ENCODE measurements around the gene CCNJ. TPM values are rescaled to one million over a fixed set of nuclear protein-coding genes. Genes with fewer than 3 reads are reported as not detected.

The CCNJ gene
- total RNA-seq, 6 experiments from 2014 or later, result 1.3 to 3.3 (median 2.3) TPM

DNA sequence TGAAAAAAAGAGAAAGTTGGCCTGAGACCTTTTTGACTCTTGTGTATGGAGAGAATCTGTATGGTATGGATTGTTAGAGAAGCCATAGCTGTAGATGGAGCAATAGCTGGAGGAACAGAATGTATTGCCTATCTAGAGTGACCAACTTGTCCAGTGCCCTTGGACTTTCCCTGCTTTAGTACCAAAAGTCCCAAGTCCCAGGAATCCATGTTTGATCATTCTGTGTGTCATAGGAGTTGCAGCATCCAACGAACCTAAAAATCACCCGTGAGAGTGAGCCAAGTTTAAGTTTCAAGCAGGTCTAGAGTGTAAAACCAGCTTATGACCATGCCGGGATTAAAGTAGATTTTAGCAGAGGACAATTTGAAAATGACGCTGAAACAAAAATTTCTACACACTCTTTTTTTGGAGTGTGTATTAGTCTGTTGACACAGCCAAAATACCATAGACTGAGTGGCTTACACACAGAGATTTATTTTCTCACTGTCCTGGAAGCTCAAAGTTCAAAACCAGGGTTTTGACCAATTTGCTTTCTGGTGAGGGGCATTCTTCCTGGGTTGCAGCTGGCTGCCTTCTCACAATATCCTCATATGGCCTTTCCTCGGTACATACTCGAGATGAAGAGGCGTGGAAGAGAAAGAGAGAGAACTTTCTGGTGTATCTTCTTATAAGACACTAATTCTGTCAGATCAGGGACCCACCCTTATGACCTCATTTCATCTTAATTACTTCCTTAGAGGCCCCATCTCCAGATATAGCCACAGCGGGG lies 49.8 kb downstream of the CCNJ start:
- ATAC-seq (no peak), DNase-seq (no peak)
- intact Hi-C loops (cut with DNase I), result no loop called here
- Histone ChIP-seq H3K27me3 (peaks cover 0 to 5% of the 10 kb centered on the region in 2 donors), H3K4me3 (no peak overlapping the region), H3K4me1 (no peaks in the 10 kb centered on the region), H3K9me3 (no peaks in the 10 kb centered on the region), H3K27ac (no peak overlapping the region), H3K36me3 (no peaks in the 10 kb centered on the region)
- no peak for TF ChIP-seq POLR2A (IDR thresholded peaks at IDR 0.05)
- TF ChIP-seq, protein P1, sequence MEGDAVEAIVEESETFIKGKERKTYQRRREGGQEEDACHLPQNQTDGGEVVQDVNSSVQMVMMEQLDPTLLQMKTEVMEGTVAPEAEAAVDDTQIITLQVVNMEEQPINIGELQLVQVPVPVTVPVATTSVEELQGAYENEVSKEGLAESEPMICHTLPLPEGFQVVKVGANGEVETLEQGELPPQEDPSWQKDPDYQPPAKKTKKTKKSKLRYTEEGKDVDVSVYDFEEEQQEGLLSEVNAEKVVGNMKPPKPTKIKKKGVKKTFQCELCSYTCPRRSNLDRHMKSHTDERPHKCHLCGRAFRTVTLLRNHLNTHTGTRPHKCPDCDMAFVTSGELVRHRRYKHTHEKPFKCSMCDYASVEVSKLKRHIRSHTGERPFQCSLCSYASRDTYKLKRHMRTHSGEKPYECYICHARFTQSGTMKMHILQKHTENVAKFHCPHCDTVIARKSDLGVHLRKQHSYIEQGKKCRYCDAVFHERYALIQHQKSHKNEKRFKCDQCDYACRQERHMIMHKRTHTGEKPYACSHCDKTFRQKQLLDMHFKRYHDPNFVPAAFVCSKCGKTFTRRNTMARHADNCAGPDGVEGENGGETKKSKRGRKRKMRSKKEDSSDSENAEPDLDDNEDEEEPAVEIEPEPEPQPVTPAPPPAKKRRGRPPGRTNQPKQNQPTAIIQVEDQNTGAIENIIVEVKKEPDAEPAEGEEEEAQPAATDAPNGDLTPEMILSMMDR (IDR thresholded peaks at IDR 0.05), result no peak
- WGBS (ENCODE audit: insufficient coverage, low coverage, low lambda C conversion rate, missing lambda C conversion rate), result 52% methylated on average over 5 of the region's 8 CpGs

DNA sequence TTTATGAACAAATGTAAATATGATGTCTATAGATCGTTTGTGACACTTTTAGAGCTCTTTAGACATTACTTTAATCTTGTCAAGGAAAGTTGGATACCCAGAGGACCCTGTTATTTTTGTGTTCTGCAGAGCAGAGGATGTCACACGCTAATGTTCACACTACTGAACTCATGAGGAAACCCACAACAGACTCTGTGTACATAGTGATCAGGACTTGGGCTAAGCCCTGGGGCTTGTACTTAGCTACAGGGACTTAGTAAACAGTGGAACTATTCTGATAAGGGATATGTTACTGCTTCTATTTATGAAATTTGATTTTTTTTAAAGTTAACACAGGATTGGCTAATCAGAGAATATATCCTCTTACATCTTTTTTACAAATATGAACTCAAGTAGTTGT lies 50.6 kb downstream of the CCNJ start:
- no peak for DNase-seq
- no peak overlapping the region for H3K4me3 ChIP-seq
- H3K27me3 ChIP-seq, result peaks cover 0 to 5% of the 10 kb centered on the region in 2 donors
- H3K4me1 ChIP-seq, result no peaks in the 10 kb centered on the region
- intact Hi-C loops (cut with DNase I), result no loop called here
- H3K27ac ChIP-seq, result no peak overlapping the region
- no peak for ATAC-seq
- TF ChIP-seq, protein P1 (IDR thresholded peaks at IDR 0.05), result no peak
- no peak for TF ChIP-seq POLR2A (IDR thresholded peaks at IDR 0.05)
- no peaks in the 10 kb centered on the region for H3K9me3 ChIP-seq
- H3K36me3 ChIP-seq, result no peaks in the 10 kb centered on the region
- 39% methylated on average over 2 of the region's 2 CpGs for WGBS (ENCODE audit: insufficient coverage, low coverage, low lambda C conversion rate, missing lambda C conversion rate)

DNA sequence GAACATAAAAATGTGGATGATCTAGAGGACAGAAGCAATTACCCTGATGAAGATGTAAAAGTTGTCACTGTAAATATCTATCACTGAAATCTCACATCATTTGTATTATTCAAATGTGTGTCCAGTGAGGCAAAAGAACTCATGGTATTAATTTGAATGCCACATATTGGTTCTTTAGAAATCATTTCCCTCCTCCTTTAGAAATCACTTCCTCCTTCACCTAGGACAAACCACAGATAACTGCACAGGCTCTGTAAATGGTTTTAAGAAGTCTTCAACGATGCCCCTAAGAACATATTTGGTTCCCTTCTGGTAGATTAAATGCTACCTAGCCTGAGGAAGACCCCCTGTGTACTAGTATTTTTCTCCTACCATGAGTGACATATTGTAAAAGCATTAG lies 53.6 kb downstream of the CCNJ start:
- no peak for TF ChIP-seq POLR2A (IDR thresholded peaks at IDR 0.05)
- TF ChIP-seq, protein P1 (IDR thresholded peaks at IDR 0.05), result no peak
- Histone ChIP-seq H3K9me3 (no peaks in the 10 kb centered on the region), H3K4me3 (no peak overlapping the region), H3K27me3 (peaks cover 0 to 7% of the 10 kb centered on the region in 2 donors), H3K36me3 (no peaks in the 10 kb centered on the region), H3K4me1 (no peaks in the 10 kb centered on the region), H3K27ac (no peak overlapping the region)
- intact Hi-C loops (cut with DNase I), result no loop called here
- 25% methylated on average over 1 of the region's 1 CpG for WGBS (ENCODE audit: insufficient coverage, low coverage, low lambda C conversion rate, missing lambda C conversion rate)
- ATAC-seq, result no peak
- no peak for DNase-seq

DNA sequence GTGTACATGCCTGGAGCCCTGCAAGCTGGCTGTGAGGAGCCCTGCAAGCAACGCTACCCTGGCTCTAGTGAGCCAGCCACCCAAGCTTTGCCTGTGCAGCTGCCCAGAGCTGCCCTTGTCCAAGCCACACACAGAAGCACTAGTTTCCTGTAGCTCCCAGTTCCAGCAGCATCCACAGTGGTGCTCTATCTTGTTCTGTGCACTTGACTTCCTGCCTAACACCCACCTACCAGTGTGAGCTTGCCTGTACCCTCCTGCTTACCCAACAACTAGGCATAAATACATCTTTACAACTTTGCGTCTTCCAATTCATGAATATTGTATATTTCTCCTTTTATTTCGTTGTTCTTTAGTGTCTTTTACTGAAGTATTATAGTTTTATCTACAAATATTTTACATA lies 54.5 kb downstream of the CCNJ start:
- WGBS (ENCODE audit: insufficient coverage, low coverage, low lambda C conversion rate, missing lambda C conversion rate), result 58% methylated on average over 2 of the region's 3 CpGs
- TF ChIP-seq, protein P1 (IDR thresholded peaks at IDR 0.05), result no peak
- TF ChIP-seq POLR2A (IDR thresholded peaks at IDR 0.05), result no peak
- intact Hi-C loops (cut with DNase I), result no loop called here
- Histone ChIP-seq H3K36me3 (no peaks in the 10 kb centered on the region), H3K4me3 (no peak overlapping the region), H3K9me3 (no peaks in the 10 kb centered on the region), H3K27ac (no peak overlapping the region), H3K4me1 (no peaks in the 10 kb centered on the region), H3K27me3 (peaks cover 0 to 7% of the 10 kb centered on the region in 2 donors)
- ATAC-seq (no peak), DNase-seq (no peak)
